ENCODE data around the gene LMX1A.

LMX1A gene

DNA sequence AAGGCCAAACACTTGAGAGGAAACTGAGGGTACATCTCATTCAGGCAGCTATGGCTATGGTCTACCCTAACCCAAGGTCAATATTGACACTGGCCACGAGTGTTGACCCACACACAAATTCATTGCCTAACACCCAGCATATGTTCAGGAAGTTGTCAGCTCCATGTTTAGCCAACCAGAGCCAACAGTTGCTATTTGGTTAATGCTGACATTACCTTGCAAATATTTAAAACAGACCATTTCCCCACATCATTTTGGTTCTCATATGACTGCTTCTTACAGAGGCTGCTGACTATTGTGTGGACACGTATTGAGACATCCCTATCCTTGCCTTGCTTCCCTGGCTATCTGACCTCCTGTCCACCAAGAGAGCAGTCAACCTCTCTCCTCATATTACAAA lies 97.3 kb downstream of the LMX1A start:
- no peak for DNase-seq

DNA sequence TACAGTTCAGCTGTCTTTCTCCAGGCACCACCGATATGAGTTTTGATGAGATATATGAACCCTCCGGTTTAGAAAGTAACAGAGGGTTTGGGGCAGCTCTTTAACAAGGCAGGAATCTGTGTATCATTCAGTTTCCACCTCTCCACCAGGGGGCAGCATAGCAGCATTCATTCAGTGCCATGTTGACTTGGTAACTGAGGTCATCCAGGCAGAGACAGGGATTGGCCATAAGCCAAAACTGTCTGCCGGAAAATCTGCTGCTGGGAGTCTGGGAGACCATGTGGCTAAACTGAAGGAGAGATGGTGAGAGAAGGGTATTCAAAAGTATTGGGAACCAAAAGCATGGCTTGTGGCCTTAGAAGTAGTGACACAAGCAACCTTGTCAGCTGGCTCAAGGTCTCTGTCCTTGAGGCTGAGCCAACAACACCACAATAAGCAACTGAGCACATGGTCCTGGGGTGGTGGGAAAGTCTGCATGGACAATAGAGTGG lies 98.5 kb downstream of the LMX1A start:
- DNase-seq, result peak; percentile 6

DNA sequence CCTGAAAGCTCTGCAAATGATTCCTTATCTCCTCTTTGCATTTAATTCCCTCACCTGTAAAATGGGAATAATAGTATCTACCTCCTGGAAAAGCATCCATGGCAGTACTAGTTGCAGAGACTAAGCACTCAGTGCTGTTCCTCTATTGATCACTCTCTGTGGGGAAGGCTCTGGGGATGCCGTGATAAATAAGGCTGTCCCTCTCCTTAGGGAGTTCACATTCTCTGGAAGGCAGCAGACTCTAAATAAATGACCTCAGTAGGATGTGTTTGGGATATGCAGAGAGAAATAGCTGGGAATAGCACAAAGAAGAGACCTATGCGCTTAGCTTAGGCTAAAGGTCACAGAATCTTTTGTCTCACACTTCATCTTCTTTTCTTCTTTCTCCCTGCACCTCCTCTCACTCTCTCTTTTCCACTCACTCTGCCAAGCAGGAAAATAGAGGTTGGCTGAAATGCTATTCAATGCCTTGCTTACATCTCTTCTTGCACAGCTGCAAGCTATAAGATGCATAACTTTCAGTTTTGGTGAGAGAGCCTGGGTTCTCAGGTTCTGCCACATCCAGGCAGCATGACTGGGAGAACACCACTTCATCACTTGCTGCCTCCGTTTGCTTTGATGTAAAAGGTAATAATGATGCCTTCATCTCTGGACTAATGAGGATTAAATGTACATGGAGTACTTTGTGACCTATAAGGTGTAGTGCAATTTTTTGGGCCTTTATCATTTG lies 101.5 kb downstream of the LMX1A start:
- no peak for DNase-seq

DNA sequence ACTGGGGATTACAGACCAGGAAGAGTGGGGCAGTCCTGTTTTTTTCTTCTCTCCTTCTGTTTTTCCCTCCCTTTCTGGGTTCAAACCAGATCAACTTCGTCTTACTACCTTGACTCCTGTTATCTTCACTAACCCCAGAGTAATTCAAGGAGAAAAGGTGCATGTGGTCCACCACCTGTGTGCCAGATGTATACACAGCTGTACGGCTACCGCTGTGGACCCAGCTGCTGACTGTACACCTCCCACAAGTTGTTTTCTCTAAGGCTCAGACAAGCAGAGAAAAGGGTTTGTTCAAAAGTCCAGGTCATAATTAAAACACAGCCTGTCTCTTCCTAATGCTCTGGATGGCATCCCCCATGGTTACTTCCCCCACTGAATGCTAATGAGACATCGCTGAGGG lies 102.1 kb downstream of the LMX1A start:
- no peak for DNase-seq

DNA sequence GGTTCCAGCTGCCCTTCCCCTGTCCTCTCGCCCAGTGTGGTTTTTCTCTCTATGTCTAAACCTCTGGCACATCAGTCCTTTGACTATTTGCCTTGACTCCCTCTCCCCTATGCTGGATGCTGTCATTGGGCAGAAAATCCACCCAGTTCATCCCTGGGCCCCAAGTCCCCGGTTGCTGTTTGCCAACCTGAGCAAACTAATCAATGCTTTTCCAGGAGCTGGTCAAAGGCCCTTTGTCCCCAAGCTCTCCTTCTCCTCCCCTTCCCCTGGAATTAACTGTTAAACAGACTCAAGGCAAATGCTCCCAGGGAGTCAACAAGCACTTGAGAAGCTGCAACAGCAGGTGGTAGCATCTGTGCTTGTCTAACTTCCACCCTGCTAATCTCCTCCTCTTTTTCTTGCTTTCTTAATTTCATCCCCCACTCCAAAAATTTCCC lies 102.7 kb downstream of the LMX1A start:
- no peak for DNase-seq

DNA sequence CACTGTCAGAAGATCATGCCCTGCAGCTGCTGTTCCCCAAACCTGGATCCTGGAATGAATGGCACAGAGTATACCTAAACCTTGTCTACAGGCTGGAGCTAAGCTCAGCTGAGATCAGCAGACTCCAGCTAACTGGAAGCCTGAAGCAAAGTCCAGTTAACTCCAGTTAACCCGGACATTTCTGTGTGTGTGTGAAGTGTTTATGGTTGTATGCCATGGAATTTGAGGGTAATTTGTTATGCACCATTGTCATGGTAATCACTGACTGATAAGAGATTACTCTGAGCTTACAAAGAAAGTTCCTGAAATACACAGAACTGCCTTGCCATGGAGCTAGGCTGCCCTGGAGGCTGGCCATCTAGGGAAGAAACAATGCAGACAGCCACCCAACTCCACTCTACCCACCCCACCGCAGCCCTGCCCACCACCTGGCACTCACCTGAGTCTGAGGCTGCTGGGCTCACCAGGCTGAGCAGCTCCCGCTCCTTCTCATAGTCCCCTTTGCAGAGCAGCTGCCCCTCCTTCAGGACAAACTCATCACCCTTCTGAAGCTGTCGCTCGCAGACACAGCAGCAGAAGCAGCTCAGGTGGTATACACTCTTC lies 107.4 kb downstream of the LMX1A start:
- no peak for DNase-seq

DNA sequence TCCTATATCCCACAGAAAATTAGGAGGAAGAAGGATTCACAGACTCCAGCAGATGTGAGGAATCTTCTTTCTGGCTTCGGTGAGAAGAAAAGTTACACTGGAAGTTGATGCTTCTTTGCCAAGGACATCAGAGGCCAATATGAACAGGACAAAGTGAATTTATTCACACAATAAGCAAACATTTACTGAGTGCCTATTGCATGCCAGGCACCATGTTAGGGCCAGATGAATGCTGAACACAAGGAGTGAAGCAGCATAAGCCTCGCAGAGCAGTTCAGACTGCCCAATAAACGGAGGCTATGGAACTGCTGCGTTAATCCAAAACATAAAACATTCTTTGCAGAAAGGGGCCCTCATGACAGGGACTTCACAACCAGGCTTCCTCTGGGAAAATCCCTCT lies 114.6 kb downstream of the LMX1A start:
- no peak for DNase-seq

DNA sequence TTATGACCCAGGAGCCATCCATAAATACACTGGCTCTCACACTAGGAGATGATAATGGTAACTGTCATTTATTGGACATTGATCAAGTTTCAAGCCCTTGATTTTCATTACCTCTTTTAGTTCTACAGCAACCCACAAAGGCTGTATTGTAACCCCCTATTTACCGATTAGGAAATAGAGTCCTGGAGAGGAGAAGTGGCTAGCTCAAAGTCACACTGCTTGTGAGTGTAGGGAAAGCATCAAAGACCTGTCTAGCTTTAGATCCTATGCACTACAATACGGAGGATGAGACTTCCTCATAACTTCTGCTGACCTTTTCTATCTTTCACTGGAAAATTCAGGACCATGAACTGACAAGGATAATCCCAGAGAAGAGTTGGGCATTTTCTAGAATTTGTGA lies 115.2 kb downstream of the LMX1A start:
- no peak for DNase-seq

DNA sequence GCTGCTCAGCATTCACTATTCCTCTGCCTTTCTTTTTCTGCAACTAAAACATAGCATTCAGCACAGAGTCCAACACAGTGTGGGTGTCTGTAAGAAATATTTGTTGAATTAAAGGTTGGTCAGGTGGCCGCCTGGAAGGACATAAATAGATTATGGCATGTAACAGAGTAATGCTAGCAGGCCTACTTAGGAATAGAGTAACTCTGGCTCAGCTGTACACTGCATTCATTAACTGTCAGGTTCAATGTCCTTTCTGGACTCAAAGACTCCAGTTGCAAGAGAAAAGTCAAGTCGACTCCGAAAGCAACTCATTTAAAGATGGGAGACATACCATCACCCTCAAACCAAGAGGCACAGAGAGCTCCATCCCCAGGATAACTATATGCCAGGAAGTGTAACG lies 116.0 kb downstream of the LMX1A start:
- DNase-seq, result no peak

DNA sequence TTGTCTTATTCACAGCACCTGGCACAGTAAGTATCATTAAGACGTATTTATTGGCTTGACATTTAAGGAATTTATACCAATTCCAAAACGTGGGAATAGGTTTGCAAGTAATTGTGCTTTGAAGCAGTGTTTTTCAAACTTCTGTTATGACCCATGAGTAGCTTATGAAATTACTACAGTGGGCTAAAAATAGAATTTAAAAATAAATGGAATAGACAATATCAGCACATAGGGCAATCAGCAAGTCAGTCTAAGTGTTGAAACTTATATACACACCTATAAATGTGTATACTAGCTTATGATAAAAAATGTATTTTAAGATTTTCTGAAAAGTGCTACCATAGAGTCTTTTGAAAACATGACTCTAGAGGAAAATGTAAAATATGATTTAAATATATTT lies 116.6 kb downstream of the LMX1A start:
- DNase-seq, result no peak

DNA sequence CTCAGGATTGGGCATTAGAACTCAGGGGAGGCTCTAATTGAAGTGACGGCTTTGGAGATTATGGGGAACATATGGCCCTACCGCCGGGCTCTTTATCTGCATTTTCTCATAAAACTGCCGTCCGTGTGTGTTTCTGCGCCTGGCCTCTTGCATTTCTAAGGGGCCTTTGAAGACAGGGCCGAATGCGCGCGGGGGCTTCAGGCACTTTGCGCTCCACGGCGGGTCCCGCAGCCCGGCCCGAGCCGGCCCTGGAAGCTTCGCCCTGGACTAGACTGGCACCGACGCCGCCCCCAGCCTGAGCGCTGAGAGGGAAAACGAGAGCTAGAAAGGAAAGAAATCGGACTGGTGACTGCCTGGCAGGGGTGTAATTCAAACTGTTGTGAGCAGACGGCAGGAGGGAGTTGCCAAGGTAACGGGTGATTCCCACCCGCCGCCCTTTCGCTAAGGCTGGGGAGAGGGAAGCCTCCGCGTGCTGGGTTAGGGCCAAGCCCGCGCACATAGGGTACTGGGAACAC lies 120.7 kb downstream of the LMX1A start:
- no peak for DNase-seq

DNA sequence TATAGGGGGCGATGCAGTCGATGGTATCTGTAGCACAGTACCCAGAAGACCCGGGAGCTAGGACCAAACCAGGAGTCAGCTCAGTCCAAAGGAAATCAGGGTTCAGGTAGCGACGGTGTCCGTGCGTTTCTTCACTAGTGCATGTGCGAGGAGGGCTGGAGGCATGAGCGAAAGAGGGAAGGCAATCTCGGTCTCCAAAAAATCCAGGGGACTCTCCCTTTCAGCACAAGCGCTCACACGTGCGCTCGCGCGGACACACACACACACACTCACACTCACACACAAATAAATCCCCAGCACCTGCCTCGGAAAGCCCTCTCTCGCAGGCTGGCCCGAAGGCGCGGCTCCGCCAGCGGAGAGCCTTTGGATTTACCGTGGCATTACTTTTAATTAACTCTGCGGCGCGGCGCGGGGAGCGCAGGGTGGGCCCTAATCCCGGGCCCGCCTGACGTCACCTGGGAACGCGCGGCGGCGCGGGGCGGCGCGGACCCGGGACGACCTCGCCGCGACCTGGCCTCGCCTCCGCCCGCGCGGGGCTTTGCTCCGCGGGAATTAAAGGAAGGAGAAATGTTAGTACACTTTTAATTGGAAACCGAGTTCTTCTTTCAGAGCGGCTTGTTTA lies 121.2 kb downstream of the LMX1A start:
- DNase-seq, result no peak

DNA sequence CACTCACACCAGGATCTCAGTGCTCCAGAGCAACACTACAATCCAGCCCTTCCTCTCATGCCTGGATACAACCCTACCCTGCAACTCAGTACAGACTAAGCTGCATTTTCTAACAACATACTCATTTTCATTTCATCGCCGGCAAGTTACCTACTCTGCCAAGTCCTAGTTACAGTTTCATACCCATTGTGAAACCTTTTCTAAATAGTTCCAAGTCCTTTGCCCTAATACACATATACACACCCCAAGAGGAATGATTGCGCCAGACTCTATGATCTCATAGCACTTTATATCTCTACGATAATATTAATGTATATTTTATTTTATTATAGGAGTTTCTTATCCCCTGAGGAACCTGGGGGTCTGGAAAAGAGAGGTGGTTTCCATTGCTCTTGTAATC lies 122.4 kb downstream of the LMX1A start:
- no peak for DNase-seq

DNA sequence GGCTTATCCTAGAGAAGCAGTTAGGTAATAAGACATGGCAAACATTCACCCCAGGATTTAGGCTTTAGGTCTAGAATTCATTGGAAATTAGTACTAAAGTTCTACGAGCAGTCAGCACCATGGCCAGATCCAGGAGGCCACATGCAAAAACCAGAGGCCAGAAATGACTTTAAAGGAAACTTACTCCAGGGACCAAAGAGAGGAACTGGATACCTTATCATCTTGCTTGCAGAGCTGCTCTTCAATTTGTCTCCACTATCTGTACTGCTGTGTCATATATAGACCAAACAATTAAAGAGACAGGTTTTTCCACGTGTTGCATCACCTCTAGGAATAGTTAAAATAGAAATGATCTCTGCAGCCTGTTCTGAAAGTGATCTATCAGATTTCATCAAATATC lies 127.8 kb downstream of the LMX1A start:
- DNase-seq, result no peak

DNA sequence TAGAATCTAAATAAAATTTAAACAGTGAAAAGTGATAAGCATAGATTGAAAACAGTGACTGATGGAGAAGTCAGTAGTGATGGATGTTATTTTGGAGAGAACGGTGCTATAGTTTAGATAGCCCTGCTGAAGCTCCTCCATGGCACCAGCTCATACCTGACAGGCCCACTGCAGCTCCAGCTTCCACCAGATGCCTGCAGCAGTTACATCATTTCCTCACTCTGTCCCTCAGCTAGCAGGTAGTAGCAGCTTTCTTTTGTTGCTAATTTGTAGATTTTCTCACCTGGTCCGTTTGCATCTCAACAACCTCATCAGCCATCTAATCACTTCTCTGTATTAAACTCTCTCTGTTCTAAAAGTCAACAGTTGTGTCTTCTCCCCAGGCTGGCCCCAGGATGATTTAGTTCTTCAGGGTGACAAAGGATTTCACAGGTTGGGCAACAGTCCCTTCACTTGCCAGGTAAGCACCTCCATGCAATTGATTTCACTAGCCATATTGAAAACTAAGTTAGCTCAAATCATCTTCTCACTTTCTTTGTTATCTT lies 128.3 kb downstream of the LMX1A start:
- DNase-seq, result no peak

DNA sequence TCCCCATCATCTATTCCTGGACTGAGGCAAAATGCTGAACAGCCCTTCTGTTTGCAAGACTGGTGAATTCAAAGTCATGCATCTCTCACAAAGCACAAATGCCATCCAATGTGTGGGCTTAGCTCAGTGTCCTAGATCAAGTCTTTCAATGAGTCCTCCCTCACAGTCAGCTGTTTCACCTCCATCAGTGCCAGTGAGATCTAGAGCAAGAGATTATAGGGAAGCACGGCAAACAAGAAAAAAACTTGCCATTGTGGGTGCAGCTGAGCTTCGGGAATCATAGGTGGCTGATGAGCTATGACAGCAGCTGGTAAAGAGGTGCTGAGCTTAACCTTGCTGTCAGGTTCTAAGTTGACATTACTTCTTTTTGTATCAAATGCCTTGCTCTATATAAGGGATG lies 130.2 kb downstream of the LMX1A start:
- no peak for DNase-seq

DNA sequence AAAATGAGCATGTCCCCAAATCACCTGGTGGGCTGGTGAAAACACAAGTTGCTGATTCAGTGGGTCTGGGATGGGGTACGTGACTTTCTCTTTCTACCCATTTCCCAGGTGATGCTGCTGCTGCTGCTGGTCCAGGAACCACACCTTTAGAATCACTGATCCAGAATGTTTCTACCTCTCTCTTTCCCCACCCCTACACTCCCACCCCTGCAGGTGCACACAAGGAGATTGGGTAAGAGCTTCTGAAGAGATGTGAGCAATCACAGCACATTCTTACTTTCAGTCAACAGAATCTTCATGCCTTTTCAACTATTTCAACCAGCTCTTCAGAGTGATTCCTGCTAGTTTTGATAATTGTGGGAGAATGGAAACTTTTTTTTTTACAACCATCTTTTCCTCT lies 130.9 kb downstream of the LMX1A start:
- no peak for DNase-seq

DNA sequence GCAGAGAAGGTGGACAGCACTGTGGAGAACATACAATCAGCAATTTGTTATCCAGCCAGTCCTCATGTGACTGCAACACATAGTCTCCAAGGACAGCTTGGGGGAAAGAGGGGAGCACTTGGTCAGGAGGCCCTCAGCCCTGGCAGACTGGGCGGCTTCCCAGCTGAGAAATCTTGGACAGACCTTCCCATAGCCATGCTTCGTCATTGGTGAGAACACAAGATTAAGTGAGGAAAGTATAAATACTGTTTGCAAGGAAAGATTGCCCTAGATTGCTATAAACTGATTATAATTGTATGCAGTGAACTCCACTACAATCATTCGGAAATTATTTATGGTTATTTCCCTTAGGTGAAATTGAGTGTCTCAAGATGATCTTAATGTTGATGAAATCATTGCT lies 131.5 kb downstream of the LMX1A start:
- no peak for DNase-seq

DNA sequence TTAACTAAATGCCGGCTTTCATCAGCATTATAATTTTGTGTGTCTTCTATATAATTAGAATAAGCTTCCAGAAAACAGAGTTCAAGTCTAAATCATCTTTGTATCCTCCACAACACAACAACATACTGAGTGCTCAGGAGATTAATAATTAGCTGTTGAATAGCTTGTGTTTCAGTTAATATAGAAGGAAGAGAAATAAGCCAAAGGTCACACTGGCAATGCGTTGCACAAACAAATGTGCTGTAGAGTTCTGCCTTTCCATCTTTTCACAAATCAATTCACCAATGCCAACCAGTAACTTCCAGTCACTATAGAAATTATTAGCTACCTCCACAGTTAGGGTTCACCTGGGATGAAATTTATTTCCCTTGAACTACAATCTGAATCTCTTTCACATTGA lies 132.0 kb downstream of the LMX1A start:
- DNase-seq, result no peak

DNA sequence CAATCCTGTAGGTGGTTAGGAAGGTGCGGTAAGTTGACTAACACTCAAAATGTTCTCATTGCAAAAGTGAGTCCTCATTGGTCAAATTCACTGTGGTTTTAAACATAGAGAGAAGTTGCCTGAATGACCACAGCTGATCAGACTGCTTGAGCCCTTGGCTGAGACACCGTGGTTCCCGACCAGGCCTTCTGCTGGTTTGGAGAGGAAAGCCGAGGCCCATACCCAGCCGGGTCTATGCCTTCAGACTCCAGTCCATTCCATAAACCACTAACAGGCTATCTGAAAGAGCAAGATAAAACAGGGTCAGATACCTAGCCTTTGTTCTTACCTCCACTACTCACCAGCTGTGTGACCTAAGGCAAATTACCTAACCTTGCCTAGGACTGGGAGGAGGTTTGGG lies 133.9 kb downstream of the LMX1A start:
- no peak for DNase-seq

DNA sequence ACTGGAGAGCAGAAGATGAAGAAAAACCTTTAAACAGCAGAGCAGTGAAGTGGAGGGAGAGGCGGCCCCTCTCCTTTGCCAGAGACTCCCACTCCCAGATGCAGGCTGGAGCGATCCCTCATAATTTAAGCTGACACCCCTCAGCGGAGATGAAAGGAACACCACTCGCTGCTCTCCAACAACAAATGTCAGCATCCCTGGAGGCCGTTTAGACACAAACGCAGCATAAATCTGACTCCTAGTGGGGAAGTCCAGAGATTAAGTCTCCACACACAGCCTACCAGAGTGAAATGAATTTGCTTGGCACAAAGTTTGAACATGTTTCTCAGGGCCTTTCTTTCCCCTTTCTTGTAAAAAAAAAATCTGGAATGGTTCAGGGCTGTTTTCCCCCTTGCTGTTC lies 137.8 kb downstream of the LMX1A start:
- no peak for DNase-seq

DNA sequence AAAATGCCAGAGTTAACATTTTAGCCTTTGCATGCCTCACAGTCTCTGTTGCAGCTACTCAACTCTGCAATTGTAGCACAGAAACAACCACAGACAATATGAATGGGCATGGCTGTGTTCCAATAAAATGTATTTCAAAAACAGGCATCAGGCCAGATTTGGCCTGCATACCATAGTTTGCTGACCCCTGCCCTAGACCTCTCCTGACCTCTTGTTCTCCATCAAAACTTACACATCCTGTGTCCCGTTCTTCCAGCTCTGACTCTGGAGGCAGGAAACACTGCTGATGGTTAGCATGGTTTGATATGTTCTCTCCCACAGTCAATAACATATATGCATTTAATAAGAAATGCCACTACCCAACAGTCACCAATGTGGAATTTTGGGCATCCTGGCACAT lies 138.6 kb downstream of the LMX1A start:
- DNase-seq, result no peak

DNA sequence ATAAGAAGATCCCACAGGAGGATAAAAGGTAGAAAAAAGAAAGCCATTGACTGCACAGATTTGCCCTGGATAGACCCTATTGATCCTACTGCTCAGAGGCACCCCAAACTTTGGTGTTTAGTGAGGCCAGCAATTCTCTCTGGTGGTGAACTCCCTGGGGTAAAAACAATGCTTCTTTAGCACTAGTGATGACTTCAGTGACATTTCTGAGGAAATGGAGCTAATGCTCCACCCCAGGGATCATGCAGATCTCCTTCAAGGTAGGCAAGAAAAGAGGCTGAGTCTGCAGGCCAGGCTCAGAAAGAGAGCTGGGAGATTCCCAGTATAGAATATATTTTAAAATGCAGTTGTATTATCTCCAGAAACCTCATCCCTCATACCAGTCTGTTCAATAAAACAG lies 140.3 kb downstream of the LMX1A start:
- DNase-seq, result no peak

DNA sequence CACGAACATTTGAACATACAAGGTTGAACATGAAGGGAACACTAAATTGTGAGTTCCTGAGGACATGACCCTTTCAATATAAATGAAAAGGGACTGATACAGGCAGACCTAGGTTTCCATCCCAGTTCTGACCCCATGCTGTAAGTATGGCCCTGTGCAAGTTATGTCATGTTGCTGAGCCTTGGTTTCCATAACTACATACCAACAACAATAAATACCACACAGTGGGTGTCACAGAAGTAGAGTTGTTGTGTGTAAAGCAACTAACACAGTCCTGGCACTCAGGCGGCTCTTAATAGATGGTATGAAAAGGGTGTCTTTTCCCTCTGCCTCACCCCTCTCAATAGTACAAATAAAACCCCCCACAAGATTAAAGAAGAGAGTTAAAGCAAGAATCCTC lies 140.8 kb downstream of the LMX1A start:
- no peak for DNase-seq

Data from stimulated activated CD4-positive, alpha-beta T cell treated with anti-CD3 and anti-CD28 coated beads, Interleukin-4, amount 100 ng/mL, for 1 hour (primary cell).